HG03064 (cell line): ENCODE data around the gene SDK2.

Source experiments
- ATAC-seq: cut with Tn5 transposase; IDR thresholded peaks from one replicate; pipeline ENCODE4 v1.9.1; 2021; ENCODE audit warnings: low read depth; ENCODE audit not compliant: unreplicated experiment

Gene SDK2

GRCh38 chr17:73588891-73589290 lies 55.4 kb downstream of the SDK2 start:
- ATAC-seq, result no peak

- no peak for ATAC-seq
Measured at GRCh38 chr17:73588301-73588846, 55.9 kb downstream of the SDK2 start.

GRCh38 chr17:73586921-73587602 lies 57.2 kb downstream of the SDK2 start:
- ATAC-seq, result no peak

DNA sequence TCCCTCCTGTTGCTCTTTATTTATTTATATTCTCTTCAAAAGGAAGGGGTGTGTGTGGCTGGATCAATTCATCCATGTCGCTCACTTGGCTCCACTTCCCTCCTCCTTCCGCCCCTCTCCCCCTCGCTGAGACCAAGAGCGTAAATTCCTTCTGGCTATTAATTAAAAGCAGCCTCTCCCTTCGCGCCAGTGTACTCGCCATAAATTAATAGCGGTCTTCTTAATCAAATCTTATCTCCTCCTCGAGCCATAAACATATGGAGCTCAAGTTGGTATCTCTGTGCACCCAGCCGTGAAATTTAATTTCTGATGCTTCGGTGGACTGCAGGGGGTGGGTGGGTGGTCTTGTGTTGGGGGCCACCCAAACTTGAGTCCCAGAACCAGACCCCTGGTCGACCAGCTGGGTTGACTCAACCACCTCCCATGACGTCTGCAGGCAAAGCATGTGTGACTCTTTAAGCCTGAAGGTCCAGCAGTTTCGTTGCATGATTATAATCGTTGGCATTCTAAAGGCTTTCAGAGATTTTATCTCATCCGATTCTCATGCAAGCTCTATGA lies 57.9 kb downstream of the SDK2 start:
- no peak for ATAC-seq

- ATAC-seq, result no peak
Measured at GRCh38 chr17:73585583-73585982, 58.7 kb downstream of the SDK2 start.

- ATAC-seq, result no peak
Measured at GRCh38 chr17:73584987-73585386, 59.3 kb downstream of the SDK2 start.

- no peak for ATAC-seq
Measured at GRCh38 chr17:73584049-73584448, 60.2 kb downstream of the SDK2 start.

DNA sequence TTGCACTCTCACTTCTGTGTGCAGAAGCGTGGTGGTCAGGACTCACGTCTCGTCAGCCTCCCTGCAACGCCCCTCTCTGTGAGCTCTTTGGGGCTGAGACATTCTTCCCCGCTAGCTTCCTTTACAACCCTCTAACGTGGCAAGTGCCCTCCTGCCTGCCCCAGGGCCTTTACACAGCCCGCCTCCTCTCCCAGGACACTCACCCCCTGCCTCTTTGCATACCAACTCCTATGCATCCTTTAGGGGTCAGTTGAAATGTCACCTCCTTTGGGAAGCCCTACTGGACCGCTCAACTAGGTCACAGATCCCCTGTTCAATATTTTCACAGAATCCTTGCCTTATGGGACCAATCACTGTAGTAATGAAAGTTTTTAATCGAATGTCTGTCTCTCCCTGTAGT lies 61.4 kb downstream of the SDK2 start:
- no peak for ATAC-seq

DNA sequence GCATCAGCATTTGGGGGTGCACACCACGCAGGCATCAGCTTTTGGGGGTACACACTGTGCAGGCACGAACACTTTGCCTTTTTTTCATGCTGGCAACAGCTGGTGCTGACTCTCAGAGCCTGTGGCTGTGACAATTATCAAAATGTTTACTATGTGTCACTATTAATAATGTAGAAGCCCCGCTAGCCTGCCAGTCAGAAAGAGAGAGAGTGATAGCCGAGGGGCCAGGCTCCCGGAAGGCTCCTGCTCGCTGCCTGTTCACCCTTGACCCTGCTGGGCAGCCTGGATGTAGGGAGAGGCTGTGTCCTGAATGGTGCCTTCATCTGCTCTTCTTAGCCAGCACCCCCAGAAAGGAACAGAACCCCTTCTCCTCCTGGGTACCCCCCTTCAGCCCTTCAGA lies 61.9 kb downstream of the SDK2 start:
- ATAC-seq, result no peak

DNA sequence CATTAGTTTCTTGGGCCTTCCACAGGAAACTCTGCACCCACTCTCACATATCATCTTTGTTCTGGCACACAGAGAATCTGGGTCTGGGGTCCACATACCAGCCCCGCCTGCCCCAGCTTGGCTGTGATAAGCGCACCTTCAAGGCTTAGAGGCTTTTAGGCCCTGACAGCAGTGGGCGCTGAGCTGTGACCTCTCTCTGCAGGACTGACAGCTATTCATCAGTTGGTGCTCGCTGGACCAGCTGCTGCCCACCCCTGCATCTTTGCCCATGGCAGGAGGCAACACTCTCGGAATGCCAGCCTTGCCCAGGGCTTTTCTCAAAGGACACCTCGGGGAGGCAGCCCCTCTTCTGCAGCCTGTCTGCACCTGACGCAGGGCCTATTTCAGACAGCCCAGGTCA lies 62.9 kb downstream of the SDK2 start:
- ATAC-seq, result no peak

- ATAC-seq, result no peak
Measured at GRCh38 chr17:73580073-73580710, 64.1 kb downstream of the SDK2 start.

- no peak for ATAC-seq
Measured at GRCh38 chr17:73576556-73577098, 67.6 kb downstream of the SDK2 start.

DNA sequence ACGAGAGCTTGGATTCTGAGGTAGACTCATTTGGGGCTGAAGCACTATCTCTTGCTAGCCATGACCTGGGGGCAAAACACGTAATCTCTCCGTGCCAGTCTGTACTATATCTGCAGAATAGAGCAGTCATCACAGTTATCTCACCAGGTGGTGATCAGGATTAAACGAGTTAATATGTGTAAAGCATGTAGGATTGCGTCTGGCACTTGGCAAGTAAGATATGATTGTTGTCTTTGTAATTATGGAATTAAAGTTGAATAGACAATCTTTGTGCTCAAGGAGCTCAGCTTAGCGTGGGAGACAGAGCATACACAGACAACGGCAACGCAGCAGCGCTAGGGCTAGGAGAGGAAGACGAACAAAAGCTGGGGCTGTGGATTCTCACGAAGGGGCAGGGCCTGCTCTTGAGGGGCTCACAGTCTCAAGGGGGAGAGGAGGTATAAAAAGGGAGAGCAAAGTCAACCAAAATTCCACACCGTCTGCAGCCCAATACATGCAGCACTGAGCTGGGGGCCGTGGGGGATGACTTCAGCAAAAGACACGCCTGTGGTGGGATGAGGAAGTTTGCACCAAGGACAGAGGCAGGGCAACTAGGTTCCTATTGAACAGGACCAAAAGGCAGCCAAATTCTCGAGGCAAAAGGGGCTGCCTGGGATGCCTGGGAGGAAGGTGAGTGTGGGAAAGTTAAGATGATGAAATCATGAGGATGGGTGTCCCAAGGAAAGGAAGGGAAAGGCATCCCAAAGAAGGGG lies 68.6 kb downstream of the SDK2 start:
- no peak for ATAC-seq

GRCh38 chr17:73571511-73572130 lies 72.6 kb downstream of the SDK2 start:
- ATAC-seq, result no peak

GRCh38 chr17:73569762-73570319 lies 74.4 kb downstream of the SDK2 start:
- ATAC-seq, result no peak

DNA sequence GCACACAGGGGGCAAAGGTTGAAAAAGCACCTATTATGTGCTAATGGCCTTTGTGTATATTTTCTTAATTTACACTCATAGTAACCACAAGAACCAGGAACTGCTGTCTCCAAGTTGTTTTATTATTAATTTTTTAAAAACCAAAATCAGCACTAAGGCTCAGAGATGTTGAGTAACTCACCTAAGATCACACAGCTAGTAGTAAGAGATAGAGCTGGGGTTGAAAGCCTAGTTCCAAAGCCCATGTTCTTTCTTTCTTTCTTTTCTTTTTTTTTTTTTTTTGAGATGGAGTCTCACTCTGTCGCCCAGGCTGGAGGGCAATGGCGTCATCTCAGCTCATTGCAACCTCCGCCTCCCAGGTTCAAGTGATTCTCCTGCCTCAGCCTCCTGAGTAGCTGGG lies 75.3 kb downstream of the SDK2 start:
- no peak for ATAC-seq

GRCh38 chr17:73566905-73567782 lies 77.1 kb downstream of the SDK2 start:
- no peak for ATAC-seq

- no peak for ATAC-seq
Measured at GRCh38 chr17:73564843-73565242, 79.4 kb downstream of the SDK2 start.

GRCh38 chr17:73562896-73563295 lies 81.3 kb downstream of the SDK2 start:
- ATAC-seq, result no peak
